Upper lobe of right lung (tissue), 1 donor: ENCODE data around the gene DHRS7B. TPM values are rescaled to one million over a fixed set of nuclear protein-coding genes. Genes with fewer than 3 reads are reported as not detected.

ENCODE experiments used
- ATAC-seq: fragments of 200-7000 bp; cut with Tn5 transposase; one replicate; pipeline ENCODE4 v1.9.1; 2020; ENCODE audit warnings: mild to moderate bottlenecking, moderate library complexity
- DNase-seq: peaks from one replicate; pipeline ENCODE4 v3.0.0-alpha.2; 2020
- H3K27ac ChIP-seq: fragments of 200-600 bp; one replicate; pipeline ENCODE4 v1.8.0; 2022
- H3K27me3 ChIP-seq: fragments of 200-600 bp; one replicate; pipeline ENCODE4 v1.8.0; 2022; ENCODE audit warnings: mild to moderate bottlenecking
- H3K36me3 ChIP-seq: fragments of 200-600 bp; one replicate; pipeline ENCODE4 v1.8.0; 2022
- H3K4me1 ChIP-seq: fragments of 200-600 bp; one replicate; pipeline ENCODE4 v1.8.0; 2022
- H3K4me3 ChIP-seq: fragments of 200-600 bp; one replicate; pipeline ENCODE4 v1.8.0; 2022; ENCODE audit warnings: mild to moderate bottlenecking
- H3K9me3 ChIP-seq: fragments of 200-600 bp; one replicate; pipeline ENCODE4 v1.8.0; 2022
- intact Hi-C: fragments of 100-400 bp; cut with DNase I; formaldehyde crosslinking; loops from one replicate; pipeline ENCODE4 v1.11.0; 2022
- total RNA-seq: library from RNA; stranded (reverse); fragmentation: NEBNext Ultra II Directional; extraction: Animal tissue kit (Norgen Biotek cat#: 25700); gene quantifications from one replicate; pipeline ENCODE4 v1.2.1, GENCODE V29; 2021
- TF ChIP-seq, protein P1 (sequence below): fragments of 200-600 bp; IDR thresholded peaks from one replicate; pipeline ENCODE4 v1.8.0; 2022; ENCODE audit warnings: antibody characterized with exemption
- donor health status: DM: no; HTN: yes; CAD: no; lungs with severe emphysema.

DHRS7B gene
- total RNA-seq, 1 donor from 2014 or later: 24.7 TPM

DNA sequence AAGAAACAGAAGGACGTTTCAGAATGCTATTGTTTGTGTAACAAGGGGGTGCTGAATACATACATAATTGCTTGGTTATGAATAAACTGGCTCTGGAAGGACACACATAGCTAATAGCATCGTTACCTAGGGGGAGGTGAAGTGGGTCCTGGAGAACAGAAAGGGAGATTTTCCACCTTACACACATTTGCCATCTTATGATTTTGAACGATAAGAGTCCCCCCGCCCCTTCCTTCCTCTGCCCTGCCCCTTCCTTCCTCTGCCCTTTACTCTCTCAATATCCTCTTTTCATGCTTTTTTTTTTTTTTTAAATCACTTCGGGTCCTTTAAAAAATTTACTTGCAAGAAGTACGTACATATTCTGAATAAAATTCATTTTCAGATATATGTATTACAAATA lies 902 bp upstream of the DHRS7B start:
- Histone ChIP-seq H3K36me3 (no peaks in the 10 kb centered on the region), H3K27me3 (no peaks in the 10 kb centered on the region), H3K27ac (peak overlapping the region; percentile 95), H3K9me3 (no peaks in the 10 kb centered on the region), H3K4me1 (peaks cover 24% of the 10 kb centered on the region), H3K4me3 (peak overlapping the region; percentile 91)
- ATAC-seq (no peak), DNase-seq (no peak)
- intact Hi-C loops: loop anchor here (10.0 kb wide), 1 partner anchor 149 kb away; no protein-coding TSS in a partner anchor
- TF ChIP-seq, protein P1, sequence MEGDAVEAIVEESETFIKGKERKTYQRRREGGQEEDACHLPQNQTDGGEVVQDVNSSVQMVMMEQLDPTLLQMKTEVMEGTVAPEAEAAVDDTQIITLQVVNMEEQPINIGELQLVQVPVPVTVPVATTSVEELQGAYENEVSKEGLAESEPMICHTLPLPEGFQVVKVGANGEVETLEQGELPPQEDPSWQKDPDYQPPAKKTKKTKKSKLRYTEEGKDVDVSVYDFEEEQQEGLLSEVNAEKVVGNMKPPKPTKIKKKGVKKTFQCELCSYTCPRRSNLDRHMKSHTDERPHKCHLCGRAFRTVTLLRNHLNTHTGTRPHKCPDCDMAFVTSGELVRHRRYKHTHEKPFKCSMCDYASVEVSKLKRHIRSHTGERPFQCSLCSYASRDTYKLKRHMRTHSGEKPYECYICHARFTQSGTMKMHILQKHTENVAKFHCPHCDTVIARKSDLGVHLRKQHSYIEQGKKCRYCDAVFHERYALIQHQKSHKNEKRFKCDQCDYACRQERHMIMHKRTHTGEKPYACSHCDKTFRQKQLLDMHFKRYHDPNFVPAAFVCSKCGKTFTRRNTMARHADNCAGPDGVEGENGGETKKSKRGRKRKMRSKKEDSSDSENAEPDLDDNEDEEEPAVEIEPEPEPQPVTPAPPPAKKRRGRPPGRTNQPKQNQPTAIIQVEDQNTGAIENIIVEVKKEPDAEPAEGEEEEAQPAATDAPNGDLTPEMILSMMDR: no peak

GRCh38 chr17:21127509-21128077 lies 829 bp downstream of the DHRS7B start:
- Histone ChIP-seq H3K27me3 (no peaks in the 10 kb centered on the region), H3K27ac (peak overlapping the region; percentile 95), H3K9me3 (no peaks in the 10 kb centered on the region), H3K4me1 (peaks cover 24% of the 10 kb centered on the region), H3K4me3 (peak overlapping the region; percentile 91), H3K36me3 (no peaks in the 10 kb centered on the region)
- ATAC-seq (no peak), DNase-seq (no peak)
- TF ChIP-seq, protein P1: no peak
- intact Hi-C loops: loop anchor here (10.0 kb wide), 1 partner anchor 147 kb away; no protein-coding TSS in a partner anchor

GRCh38 chr17:21129023-21129681 lies 2.4 kb downstream of the DHRS7B start:
- Histone ChIP-seq H3K4me1 (peaks cover 24% of the 10 kb centered on the region), H3K36me3 (no peaks in the 10 kb centered on the region), H3K4me3 (no peak overlapping the region), H3K9me3 (no peaks in the 10 kb centered on the region), H3K27me3 (no peaks in the 10 kb centered on the region), H3K27ac (no peak overlapping the region)
- no peak for ATAC-seq
- TF ChIP-seq, protein P1: peak; percentile 57
- DNase-seq: no peak
- intact Hi-C loops: loop anchor here (10.0 kb wide), 1 partner anchor 146 kb away; no protein-coding TSS in a partner anchor

DNA sequence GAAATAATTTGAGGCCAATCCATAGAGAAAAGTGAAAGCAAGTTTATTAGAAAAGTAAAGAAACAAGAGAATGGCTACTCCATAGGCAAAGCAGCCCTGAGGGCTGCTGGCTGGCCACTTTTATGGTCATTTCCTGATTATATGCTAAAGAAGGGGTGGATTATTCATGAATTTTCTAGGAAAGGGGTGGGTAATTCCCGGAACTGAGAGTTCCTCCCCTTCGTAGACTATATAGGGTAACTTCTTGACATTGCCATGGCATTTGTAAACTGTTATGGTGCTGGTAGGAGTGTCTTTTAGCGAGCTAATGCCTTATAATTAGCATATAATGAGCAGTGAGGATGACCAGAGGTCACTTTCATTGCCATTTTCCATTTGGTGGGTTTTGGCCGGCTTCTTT lies 4.4 kb downstream of the DHRS7B start:
- no peak for DNase-seq
- no peaks in the 10 kb centered on the region for H3K36me3 ChIP-seq
- H3K27ac ChIP-seq: no peak overlapping the region
- H3K9me3 ChIP-seq: no peaks in the 10 kb centered on the region
- no peak overlapping the region for H3K4me3 ChIP-seq
- TF ChIP-seq, protein P1: no peak
- no peak for ATAC-seq
- H3K27me3 ChIP-seq: no peaks in the 10 kb centered on the region
- H3K4me1 ChIP-seq: peaks cover 23% of the 10 kb centered on the region
- intact Hi-C loops: no loop called here

DNA sequence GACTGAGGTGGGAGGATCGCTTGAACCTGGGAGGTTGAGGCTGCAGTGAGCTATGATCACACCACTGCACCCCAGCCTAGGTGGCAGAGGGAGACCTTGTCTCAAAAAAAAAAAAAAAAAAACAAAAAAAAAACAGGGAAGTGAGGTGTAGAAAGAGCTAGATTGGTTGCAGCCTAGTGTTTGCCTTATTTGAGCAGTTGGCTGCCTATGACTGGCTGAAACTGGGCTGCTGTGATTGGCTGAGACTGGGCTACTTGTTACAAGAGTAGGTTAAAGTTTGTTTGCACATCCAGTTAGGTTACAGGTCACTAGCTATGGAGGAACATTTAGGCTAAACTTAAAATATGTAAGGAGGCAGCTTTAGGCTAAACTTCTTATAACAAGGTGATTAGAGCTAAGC lies 5.7 kb downstream of the DHRS7B start:
- ATAC-seq (peak; percentile 88), DNase-seq (no peak)
- no peak overlapping the region for H3K27ac ChIP-seq

More for the DNA sequence above, 5.7 kb downstream of the DHRS7B start:
- Histone ChIP-seq H3K27me3 (no peaks in the 10 kb centered on the region), H3K4me3 (no peak overlapping the region), H3K36me3 (no peaks in the 10 kb centered on the region), H3K4me1 (peaks cover 17% of the 10 kb centered on the region), H3K9me3 (no peaks in the 10 kb centered on the region)
- TF ChIP-seq, protein P1: no peak
- intact Hi-C loops: no loop called here
